ENCODE measurements around the gene ZIC1. TPM values are rescaled to one million over a fixed set of nuclear protein-coding genes. Genes with fewer than 3 reads are reported as not detected.

The ZIC1 gene
- total RNA-seq, 2 experiments from 2014 or later = not detected

- Mint-ChIP-seq H3K4me1 (ENCODE audit: low read depth) (no peaks in the 10 kb centered on the region), H3K36me3 (ENCODE audit: low read depth) (no peaks in the 10 kb centered on the region), H3K27ac (no peak overlapping the region), H3K9me3 (no peaks in the 10 kb centered on the region), H3K27me3 (peaks cover 65% of the 10 kb centered on the region), H3K4me3 (no peak overlapping the region)
- TF ChIP-seq CTCF (IDR thresholded peaks at IDR 0.05) = no peak
- CTCF ChIA-PET = interaction anchor here (1.7 kb wide), 1 partner anchor 8 kb away, joined by 7 read pairs; no protein-coding TSS in a partner anchor
- intact Hi-C loops (cut with micrococcal nuclease) = no loop called here
- POLR2A ChIA-PET = no interaction called here
- no peak for ATAC-seq
- no peak for DNase-seq
Measured at GRCh38 chr3:147369231-147369630, 39.9 kb upstream of the ZIC1 start.

GRCh38 chr3:147369661-147370123 lies 39.5 kb upstream of the ZIC1 start:
- intact Hi-C loops (cut with micrococcal nuclease) = no loop called here
- H3K4me1 Mint-ChIP-seq (ENCODE audit: low read depth) = no peaks in the 10 kb centered on the region
- TF ChIP-seq CTCF (IDR thresholded peaks at IDR 0.05) = no peak
- ATAC-seq = no peak
- no peak overlapping the region for H3K27ac Mint-ChIP-seq
- ChIA-PET CTCF (interaction anchor here (1.7 kb wide), 1 partner anchor 8 kb away, joined by 7 read pairs; no protein-coding TSS in a partner anchor), POLR2A (no interaction called here)
- DNase-seq = no peak
- H3K9me3 Mint-ChIP-seq = no peaks in the 10 kb centered on the region
- no peaks in the 10 kb centered on the region for H3K36me3 Mint-ChIP-seq (ENCODE audit: low read depth)
- no peak overlapping the region for H3K4me3 Mint-ChIP-seq
- peaks cover 65% of the 10 kb centered on the region for H3K27me3 Mint-ChIP-seq

DNA sequence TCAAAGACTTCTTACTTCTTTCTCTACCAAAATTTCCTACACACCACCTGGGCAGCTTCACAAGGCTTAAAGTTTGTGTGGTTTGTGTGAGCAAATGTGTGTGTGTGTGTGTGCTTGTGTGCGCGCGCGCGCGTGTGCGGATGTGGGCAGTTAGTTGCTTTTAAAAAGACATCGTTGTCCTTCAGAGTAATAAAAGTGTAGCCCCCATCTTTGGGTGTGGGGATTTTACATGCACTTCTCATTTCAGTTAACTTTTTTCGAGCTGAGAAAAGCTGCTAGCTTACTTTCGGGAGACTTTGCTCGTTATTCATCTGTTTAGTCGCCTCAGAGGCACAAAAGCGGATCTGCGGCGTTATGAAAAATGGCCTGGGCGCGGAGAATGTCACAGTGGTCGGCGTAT lies 38.8 kb upstream of the ZIC1 start:
- Mint-ChIP-seq H3K36me3 (ENCODE audit: low read depth) (no peaks in the 10 kb centered on the region), H3K9me3 (no peaks in the 10 kb centered on the region), H3K27ac (no peak overlapping the region), H3K4me3 (no peak overlapping the region), H3K27me3 (peaks cover 64% of the 10 kb centered on the region), H3K4me1 (ENCODE audit: low read depth) (no peaks in the 10 kb centered on the region)
- no peak for DNase-seq
- ATAC-seq = no peak
- ChIA-PET CTCF (interaction anchor here (0.6 to 1.7 kb wide), 2 partner anchors 9 to 31 kb away, joined by 3 to 7 read pairs; no protein-coding TSS in a partner anchor), POLR2A (no interaction called here)
- no peak for TF ChIP-seq CTCF (IDR thresholded peaks at IDR 0.05)
- intact Hi-C loops (cut with micrococcal nuclease) = no loop called here

DNA sequence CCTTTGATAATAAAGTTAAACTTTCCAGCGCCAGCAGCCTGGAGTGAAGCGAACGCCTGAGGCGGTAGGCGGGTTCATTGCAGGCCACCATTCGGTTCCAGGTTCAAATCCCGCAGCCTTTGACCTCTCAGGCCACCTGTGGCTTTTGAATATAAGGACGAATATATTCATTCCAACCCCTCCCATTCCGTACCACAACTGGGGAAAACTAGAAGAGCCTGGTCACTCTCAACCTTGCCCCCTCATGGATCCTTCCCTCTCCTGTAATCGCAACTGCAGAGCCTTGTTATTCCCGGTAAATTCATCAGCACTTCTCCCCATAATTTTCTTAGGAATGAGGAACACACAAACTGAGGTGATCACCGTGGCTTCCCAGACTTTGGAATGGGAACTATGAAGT lies 38.0 kb upstream of the ZIC1 start:
- Mint-ChIP-seq H3K9me3 (no peaks in the 10 kb centered on the region), H3K27ac (no peak overlapping the region), H3K4me1 (ENCODE audit: low read depth) (no peaks in the 10 kb centered on the region), H3K4me3 (no peak overlapping the region), H3K36me3 (ENCODE audit: low read depth) (no peaks in the 10 kb centered on the region), H3K27me3 (peaks cover 64% of the 10 kb centered on the region)
- ATAC-seq (no peak), DNase-seq (no peak)
- TF ChIP-seq CTCF (IDR thresholded peaks at IDR 0.05) = no peak
- intact Hi-C loops (cut with micrococcal nuclease) = no loop called here
- CTCF ChIA-PET = interaction anchor here (0.6 to 1.7 kb wide), 2 partner anchors 10 to 30 kb away, joined by 3 to 7 read pairs; no protein-coding TSS in a partner anchor
- POLR2A ChIA-PET = no interaction called here

DNA sequence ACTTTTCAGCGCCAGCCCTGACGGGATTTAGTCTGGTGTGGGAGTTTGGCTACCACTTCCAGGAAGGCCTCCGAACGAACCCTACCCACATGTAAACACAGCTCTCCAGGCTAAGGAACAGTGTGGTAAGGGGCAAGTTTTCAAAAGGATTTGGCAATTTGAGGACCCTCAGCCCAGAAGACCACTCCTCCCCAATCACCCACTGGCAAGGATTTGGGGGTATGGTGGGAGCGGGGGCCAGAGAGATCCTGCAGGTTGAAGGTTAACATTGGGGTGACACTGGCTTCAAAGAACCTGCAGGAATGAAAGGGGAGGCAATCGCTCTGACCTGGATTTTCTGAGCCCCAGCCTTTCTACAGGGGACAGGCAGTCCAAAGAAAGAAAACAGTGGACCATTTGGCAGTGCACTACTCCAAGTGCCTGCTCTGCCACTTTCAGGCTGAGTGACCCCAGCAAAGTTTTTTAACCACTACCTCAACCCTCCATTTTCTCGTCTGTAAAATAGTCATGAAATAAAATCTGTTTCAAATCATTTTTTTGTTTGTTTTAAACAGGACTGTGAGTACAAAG lies 37.3 kb upstream of the ZIC1 start:
- no peaks in the 10 kb centered on the region for H3K9me3 Mint-ChIP-seq
- H3K27ac Mint-ChIP-seq = no peak overlapping the region
- no peak for TF ChIP-seq CTCF (IDR thresholded peaks at IDR 0.05)
- peaks cover 66% of the 10 kb centered on the region for H3K27me3 Mint-ChIP-seq
- CTCF ChIA-PET = no interaction called here
- POLR2A ChIA-PET = no interaction called here
- no peak overlapping the region for H3K4me3 Mint-ChIP-seq
- DNase-seq (no peak), ATAC-seq (no peak)
- intact Hi-C loops (cut with micrococcal nuclease) = no loop called here
- no peaks in the 10 kb centered on the region for H3K4me1 Mint-ChIP-seq (ENCODE audit: low read depth)
- no peaks in the 10 kb centered on the region for H3K36me3 Mint-ChIP-seq (ENCODE audit: low read depth)
